T-helper 17 cell (primary cell): Measurements from ENCODE around the gene PEX16. TPM values are rescaled to one million over a fixed set of nuclear protein-coding genes. Genes with fewer than 3 reads are reported as not detected.
"Not testable (repeated sequence)": the region's sequence is repeated elsewhere in the genome, so short reads cannot be mapped to it uniquely, and the experiment has no call there.

ENCODE experiments used
- ATAC-seq: fragments of 150-1000 bp; cut with Tn5 transposase; 2 replicates; pipeline ENCODE4 v1.10.0; 2021; ENCODE audit warnings: mild to moderate bottlenecking, moderate library complexity
- DNase-seq, 3 donors: peaks; one replicate each; pipeline versions ENCODE4 v3.0.0 to v3.0.0-alpha.2; 2020 to 2021
- H3K9me3 ChIP-seq: one replicate; pipeline ENCODE4 v1.7.0; 2013; ENCODE audit warnings: low read length, mild to moderate bottlenecking; ENCODE audit not compliant: control insufficient read depth, poor library complexity, severe bottlenecking
- H3K27ac Mint-ChIP-seq: one replicate; pipeline ENCODE4 v1.8.0; 2022; ENCODE audit warnings: mild to moderate bottlenecking, moderate library complexity, mixed read lengths
- H3K27me3 Mint-ChIP-seq: one replicate; pipeline ENCODE4 v1.8.0; 2022; ENCODE audit warnings: mixed read lengths
- H3K36me3 Mint-ChIP-seq: one replicate; pipeline ENCODE4 v1.8.0; 2022; ENCODE audit warnings: low read depth, mixed read lengths
- H3K4me1 Mint-ChIP-seq: one replicate; pipeline ENCODE4 v1.8.0; 2022; ENCODE audit warnings: mild to moderate bottlenecking, mixed read lengths
- H3K4me3 Mint-ChIP-seq: one replicate; pipeline ENCODE4 v1.8.0; 2022; ENCODE audit warnings: mild to moderate bottlenecking, moderate library complexity, mixed read lengths
- total RNA-seq, 4 donors: library from RNA in 2 of 4; stranded (reverse) in 2 of 4; gene quantifications; one replicate each; pipeline ENCODE4 v1.2.3 and lab custom pipeline; 2022 to 2026

Gene PEX16
- total RNA-seq, 2 donors from 2014 or later: 59.1 to 64.2 TPM

DNA sequence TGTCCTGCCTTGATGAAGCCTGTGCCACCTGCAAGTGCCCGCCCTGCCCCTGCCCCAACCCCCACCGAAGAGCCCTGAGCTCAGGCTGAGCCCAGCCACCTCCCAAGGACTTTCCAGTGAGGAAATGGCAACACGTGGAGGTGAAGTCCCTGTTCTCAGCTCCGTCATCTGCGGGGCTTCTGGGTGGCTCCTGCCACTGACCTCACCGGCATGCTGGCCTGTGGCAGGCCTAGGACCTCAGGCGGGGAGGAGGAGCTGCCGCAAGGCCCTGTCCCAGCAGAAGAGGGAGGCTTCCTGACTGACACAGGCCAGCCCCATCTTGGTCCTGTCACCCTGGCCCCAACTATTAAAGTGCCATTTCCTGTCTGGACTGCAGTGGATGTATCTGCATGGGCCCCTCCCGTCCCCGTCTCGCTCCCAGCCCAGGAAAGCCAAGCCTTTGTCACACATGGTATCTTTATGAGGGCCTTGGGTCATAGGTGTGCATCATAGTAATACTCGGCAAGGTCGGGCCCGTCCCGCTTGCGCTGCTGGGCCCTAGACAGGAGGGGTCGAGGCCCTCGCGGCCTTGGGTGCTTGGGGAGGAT lies 11.5 kb downstream of the PEX16 start:
- ATAC-seq: peak; percentile 15
- Mint-ChIP-seq H3K27ac (no peak overlapping the region), H3K36me3 (no peaks in the 10 kb centered on the region), H3K4me1 (peaks cover 14% of the 10 kb centered on the region), H3K4me3 (peak overlapping the region; percentile 52), H3K27me3 (no peaks in the 10 kb centered on the region)
- H3K9me3 ChIP-seq: no peaks in the 10 kb centered on the region
- DNase-seq: no peak

- H3K36me3 Mint-ChIP-seq, H3K9me3 ChIP-seq, H3K4me3 Mint-ChIP-seq, ATAC-seq, H3K27me3 Mint-ChIP-seq, DNase-seq, H3K27ac Mint-ChIP-seq: not testable (repeated sequence)
- H3K4me1 Mint-ChIP-seq: peaks cover 18% of the 10 kb centered on the region
Observed at GRCh38 chr11:45905576-45905975, 12.1 kb downstream of the PEX16 start.

GRCh38 chr11:45905095-45905494 lies 12.6 kb downstream of the PEX16 start:
- Mint-ChIP-seq H3K36me3 (peaks cover 3% of the 10 kb centered on the region), H3K27me3 (peaks cover 7% of the 10 kb centered on the region), H3K4me1 (peaks cover 20% of the 10 kb centered on the region), H3K4me3 (no peak overlapping the region), H3K27ac (no peak overlapping the region)
- DNase-seq (no peak), ATAC-seq (no peak)
- H3K9me3 ChIP-seq: no peaks in the 10 kb centered on the region

GRCh38 chr11:45904309-45904915 lies 13.3 kb downstream of the PEX16 start:
- DNase-seq (no peak), ATAC-seq (no peak)
- H3K9me3 ChIP-seq: no peaks in the 10 kb centered on the region
- Mint-ChIP-seq H3K27me3 (peaks cover 7% of the 10 kb centered on the region), H3K4me1 (peaks cover 21% of the 10 kb centered on the region), H3K36me3 (peaks cover 3% of the 10 kb centered on the region), H3K27ac (no peak overlapping the region), H3K4me3 (no peak overlapping the region)

GRCh38 chr11:45902452-45903380 lies 15.0 kb downstream of the PEX16 start:
- DNase-seq: no peak
- Mint-ChIP-seq H3K36me3 (peaks cover 3% of the 10 kb centered on the region), H3K27me3 (peaks cover 19% of the 10 kb centered on the region), H3K4me3 (no peak overlapping the region), H3K4me1 (peaks cover 24% of the 10 kb centered on the region), H3K27ac (no peak overlapping the region)
- no peak for ATAC-seq
- H3K9me3 ChIP-seq: no peaks in the 10 kb centered on the region

GRCh38 chr11:45901626-45902025 lies 16.1 kb downstream of the PEX16 start:
- Mint-ChIP-seq H3K27me3 (peaks cover 21% of the 10 kb centered on the region), H3K36me3 (peaks cover 3% of the 10 kb centered on the region), H3K4me1 (peaks cover 21% of the 10 kb centered on the region), H3K4me3 (peak overlapping the region; percentile 62), H3K27ac (no peak overlapping the region)
- no peaks in the 10 kb centered on the region for H3K9me3 ChIP-seq
- ATAC-seq (no peak), DNase-seq (no peak)

DNA sequence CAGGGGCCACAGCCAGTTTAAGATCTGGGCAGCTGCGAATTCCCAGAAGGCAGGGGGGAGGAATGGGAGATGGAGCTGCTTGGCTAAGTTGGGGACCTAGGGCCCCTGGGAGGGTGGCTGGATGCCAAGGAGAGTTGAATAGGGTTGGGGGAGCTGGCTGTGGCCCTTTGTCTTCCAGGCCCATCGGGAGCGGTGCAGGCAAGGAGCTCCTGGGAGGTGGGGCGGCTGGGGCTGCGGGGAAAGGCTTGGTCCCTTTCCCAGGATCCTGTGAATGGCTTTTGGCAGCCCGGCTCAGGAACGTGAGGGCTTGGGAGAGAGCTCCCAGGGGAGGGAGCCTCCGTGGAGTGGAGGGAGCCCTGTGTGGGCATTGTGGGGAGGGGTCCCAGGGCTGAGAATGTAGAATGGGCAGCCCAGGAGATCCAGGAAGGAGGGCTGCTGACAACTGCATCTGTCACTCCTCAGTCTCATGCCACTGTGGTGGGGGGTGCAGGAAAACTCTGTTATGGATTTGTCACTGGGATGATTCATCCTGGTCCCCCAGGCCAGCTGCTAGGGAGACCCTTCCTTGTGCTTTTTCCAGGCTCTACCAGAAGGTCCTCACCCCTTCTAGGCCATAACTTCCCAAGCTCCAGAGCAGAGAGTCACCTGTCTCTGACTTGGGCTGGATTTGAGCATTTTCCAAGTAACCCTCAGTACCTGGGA lies 16.6 kb downstream of the PEX16 start:
- peaks cover 21% of the 10 kb centered on the region for H3K27me3 Mint-ChIP-seq
- ATAC-seq: no peak

DNA sequence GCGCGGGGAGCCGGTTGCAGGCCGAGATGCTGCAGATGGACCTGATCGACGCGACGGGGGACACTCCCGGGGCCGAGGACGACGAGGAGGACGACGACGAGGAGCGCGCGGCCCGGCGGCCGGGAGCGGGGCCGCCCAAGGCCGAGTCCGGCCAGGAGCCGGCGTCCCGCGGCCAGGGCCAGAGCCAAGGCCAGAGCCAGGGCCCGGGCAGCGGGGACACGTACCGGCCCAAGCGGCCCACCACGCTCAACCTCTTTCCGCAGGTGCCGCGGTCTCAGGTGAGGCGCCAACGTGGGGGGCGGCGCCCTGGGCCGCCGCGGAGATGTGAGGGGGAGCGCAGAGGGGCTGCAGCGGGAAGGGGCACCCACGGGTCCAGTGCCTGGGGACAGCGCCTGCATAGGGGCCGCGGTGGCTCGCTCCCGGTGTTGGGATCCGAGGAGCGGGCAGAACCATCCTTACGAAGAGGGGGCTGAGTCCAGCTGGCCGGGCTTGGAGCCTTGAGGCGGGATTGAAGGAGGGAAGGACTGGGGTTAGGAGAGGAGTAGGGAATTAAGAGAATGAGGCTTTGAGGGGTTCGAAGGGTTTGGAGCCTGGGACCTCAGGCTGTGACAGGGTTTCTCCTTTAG lies 17.4 kb downstream of the PEX16 start:
- peak overlapping the region; percentile 78 for H3K4me3 Mint-ChIP-seq
- not testable (repeated sequence) for ATAC-seq, H3K9me3 ChIP-seq, H3K36me3 Mint-ChIP-seq, DNase-seq
- peak overlapping the region; percentile 70 for H3K27ac Mint-ChIP-seq
- H3K27me3 Mint-ChIP-seq: peaks cover 22% of the 10 kb centered on the region
- H3K4me1 Mint-ChIP-seq: peaks cover 18% of the 10 kb centered on the region

More for the DNA sequence above, 16.6 kb downstream of the PEX16 start:
- peaks cover 18% of the 10 kb centered on the region for H3K4me1 Mint-ChIP-seq
- H3K9me3 ChIP-seq: no peaks in the 10 kb centered on the region
- peak overlapping the region; percentile 78 for H3K4me3 Mint-ChIP-seq
- H3K36me3 Mint-ChIP-seq: peaks cover 3% of the 10 kb centered on the region
- no peak for DNase-seq
- H3K27ac Mint-ChIP-seq: peak overlapping the region; percentile 70

DNA sequence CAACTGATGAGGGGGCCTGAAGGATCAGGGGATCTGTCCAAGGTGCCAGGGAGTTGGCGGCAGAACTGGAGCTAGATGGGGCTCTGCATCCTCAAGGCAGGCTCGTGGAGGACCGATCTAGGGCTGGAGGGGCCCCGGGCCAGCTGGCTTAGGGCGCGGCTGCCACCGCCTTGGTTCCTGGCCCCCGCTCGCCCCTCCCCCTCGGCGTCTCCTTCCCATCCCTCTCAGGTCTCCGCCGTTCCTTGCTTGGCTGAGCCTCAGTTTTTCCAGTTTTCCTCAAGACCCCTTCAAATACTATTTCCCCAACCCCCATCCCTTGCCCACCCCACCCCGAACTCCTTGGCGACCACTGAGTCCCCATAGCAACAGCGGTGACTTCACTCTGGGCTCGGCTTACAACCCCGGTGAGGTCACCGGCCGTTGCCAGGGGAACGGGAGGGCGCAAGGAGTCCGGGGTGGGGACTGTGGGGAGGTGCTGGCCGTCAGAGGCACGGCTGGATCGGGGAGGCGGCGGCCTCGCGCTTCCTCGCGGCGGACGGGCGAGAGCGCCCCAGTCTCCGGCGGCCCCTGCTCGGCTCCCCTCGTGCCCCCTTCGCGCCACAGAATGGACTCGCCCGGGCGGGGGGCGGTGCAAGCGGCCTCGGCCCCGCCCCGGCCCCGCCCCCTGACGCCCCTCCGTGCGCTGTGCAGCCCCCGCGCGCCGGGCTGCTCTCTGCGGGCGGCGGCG lies 18.1 kb downstream of the PEX16 start:
- no peaks in the 10 kb centered on the region for H3K9me3 ChIP-seq
- H3K4me1 Mint-ChIP-seq: peaks cover 18% of the 10 kb centered on the region
- peak; percentile 30 to 52 (median 51) for DNase-seq
- peak overlapping the region; percentile 82 for H3K4me3 Mint-ChIP-seq
- peaks cover 6% of the 10 kb centered on the region for H3K36me3 Mint-ChIP-seq
- peak; percentile 82 for ATAC-seq
- peak overlapping the region; percentile 49 for H3K27ac Mint-ChIP-seq
- H3K27me3 Mint-ChIP-seq: peaks cover 29% of the 10 kb centered on the region

- H3K4me3 Mint-ChIP-seq: peak overlapping the region; percentile 82
- H3K9me3 ChIP-seq: no peaks in the 10 kb centered on the region
- peak overlapping the region; percentile 49 for H3K27ac Mint-ChIP-seq
- H3K27me3 Mint-ChIP-seq: peaks cover 33% of the 10 kb centered on the region
- ATAC-seq (no peak), DNase-seq (no peak)
- H3K4me1 Mint-ChIP-seq: peaks cover 16% of the 10 kb centered on the region
- H3K36me3 Mint-ChIP-seq: peaks cover 6% of the 10 kb centered on the region
Observed at GRCh38 chr11:45899086-45899447, 18.6 kb downstream of the PEX16 start.

GRCh38 chr11:45897556-45897955 lies 20.1 kb downstream of the PEX16 start:
- Mint-ChIP-seq H3K36me3 (peaks cover 8% of the 10 kb centered on the region), H3K27ac (no peak overlapping the region), H3K4me3 (no peak overlapping the region)

DNA sequence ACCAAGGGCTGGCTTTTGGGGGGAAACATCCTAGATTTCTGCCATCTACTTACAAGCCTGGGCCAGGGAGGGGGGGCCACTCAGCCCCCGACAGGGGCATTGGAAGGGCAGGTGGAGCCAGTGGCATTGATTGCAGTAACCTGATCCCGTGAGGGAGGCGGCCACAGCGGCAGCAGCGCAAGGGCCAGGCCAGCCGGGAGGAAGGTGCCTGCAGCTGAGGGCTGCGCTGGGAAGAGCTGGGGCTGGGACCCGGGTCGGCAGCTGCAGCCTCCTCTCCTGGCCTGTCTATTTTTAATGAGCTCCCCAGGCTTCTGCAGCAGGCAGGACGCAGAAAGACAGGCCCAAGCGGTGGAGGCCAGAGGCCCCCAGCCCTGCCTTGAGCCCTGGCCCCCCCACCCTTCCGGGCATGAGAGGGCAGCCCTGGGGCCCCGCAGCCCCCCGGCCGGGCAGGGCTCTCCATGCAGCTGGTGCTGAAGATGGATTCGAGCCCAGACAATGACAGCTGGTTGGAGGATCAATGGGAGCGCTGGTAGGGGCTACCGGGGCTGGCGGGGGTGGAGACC lies 21.2 kb downstream of the PEX16 start:
- no peak overlapping the region for H3K4me3 Mint-ChIP-seq
- no peak for ATAC-seq
- H3K36me3 Mint-ChIP-seq: peaks cover 8% of the 10 kb centered on the region
- H3K4me1 Mint-ChIP-seq: peaks cover 16% of the 10 kb centered on the region
- no peaks in the 10 kb centered on the region for H3K9me3 ChIP-seq
- H3K27ac Mint-ChIP-seq: no peak overlapping the region
- DNase-seq: no peak
- peaks cover 46% of the 10 kb centered on the region for H3K27me3 Mint-ChIP-seq

More at GRCh38 chr11:45897556-45897955, 20.1 kb downstream of the PEX16 start:
- ATAC-seq (no peak), DNase-seq (no peak)
- H3K9me3 ChIP-seq: no peaks in the 10 kb centered on the region
- Mint-ChIP-seq H3K4me1 (peaks cover 16% of the 10 kb centered on the region), H3K27me3 (peaks cover 38% of the 10 kb centered on the region)
